Measurements from ENCODE around the gene ROBO3. TPM values are rescaled to one million over a fixed set of nuclear protein-coding genes. Genes with fewer than 3 reads are reported as not detected.

The ROBO3 gene
- total RNA-seq (2014; rRNA removed; shearing (Covaris generic)): 8.9 and 9.4 TPM in 2 replicates

- no peak for DNase-seq (ENCODE audit: low spot score)
These were observed at the start of gene ROBO3 for GRCh38 chr11:124865181-124865901. Gene ROBO3 (plus strand): TSS chr11:124865432. CDS start chr11:124865578, 146 bp downstream.

GRCh38 chr11:124817036-124817435 lies 48.2 kb upstream of the ROBO3 start:
- no peak for DNase-seq (ENCODE audit: low spot score)

GRCh38 chr11:124821995-124822730 lies 43.1 kb upstream of the ROBO3 start:
- DNase-seq (ENCODE audit: low spot score): no peak

GRCh38 chr11:124823512-124824376 lies 41.5 kb upstream of the ROBO3 start:
- DNase-seq (ENCODE audit: low spot score): no peak

GRCh38 chr11:124825876-124826275 lies 39.4 kb upstream of the ROBO3 start:
- DNase-seq (ENCODE audit: low spot score): no peak

- DNase-seq (ENCODE audit: low spot score): peak; percentile 56
These were observed 35.2 kb upstream of the ROBO3 start for GRCh38 chr11:124829986-124830385.

- DNase-seq (ENCODE audit: low spot score): no peak
These were observed 34.5 kb upstream of the ROBO3 start for GRCh38 chr11:124830749-124831148.

- no peak for DNase-seq (ENCODE audit: low spot score)
These were observed 33.3 kb upstream of the ROBO3 start for GRCh38 chr11:124831897-124832296.

GRCh38 chr11:124832571-124832970 lies 32.7 kb upstream of the ROBO3 start:
- DNase-seq (ENCODE audit: low spot score): no peak

GRCh38 chr11:124834526-124835180 lies 30.6 kb upstream of the ROBO3 start:
- no peak for DNase-seq (ENCODE audit: low spot score)

- no peak for DNase-seq (ENCODE audit: low spot score)
These were observed 29.3 kb upstream of the ROBO3 start for GRCh38 chr11:124835918-124836317.

GRCh38 chr11:124837491-124837856 lies 27.8 kb upstream of the ROBO3 start:
- peak; percentile 82 for DNase-seq (ENCODE audit: low spot score)

GRCh38 chr11:124838805-124839127 lies 26.5 kb upstream of the ROBO3 start:
- no peak for DNase-seq (ENCODE audit: low spot score)

GRCh38 chr11:124839128-124839971 lies 25.9 kb upstream of the ROBO3 start:
- no peak for DNase-seq (ENCODE audit: low spot score)

- no peak for DNase-seq (ENCODE audit: low spot score)
These were observed 25.1 kb upstream of the ROBO3 start for GRCh38 chr11:124839972-124840621.

GRCh38 chr11:124840666-124841065 lies 24.6 kb upstream of the ROBO3 start:
- no peak for DNase-seq (ENCODE audit: low spot score)

GRCh38 chr11:124841201-124841600 lies 24.0 kb upstream of the ROBO3 start:
- DNase-seq (ENCODE audit: low spot score): no peak

- DNase-seq (ENCODE audit: low spot score): no peak
These were observed 23.4 kb upstream of the ROBO3 start for GRCh38 chr11:124841840-124842239.

GRCh38 chr11:124842305-124842704 lies 22.9 kb upstream of the ROBO3 start:
- no peak for DNase-seq (ENCODE audit: low spot score)

- no peak for DNase-seq (ENCODE audit: low spot score)
These were observed 21.7 kb upstream of the ROBO3 start for GRCh38 chr11:124843616-124843910.

GRCh38 chr11:124844664-124845079 lies 20.6 kb upstream of the ROBO3 start:
- DNase-seq (ENCODE audit: low spot score): no peak
